Measurements from ENCODE around the gene CEP68.
"Not testable (repeated sequence)": the region's sequence is repeated elsewhere in the genome, so short reads cannot be mapped to it uniquely, and the experiment has no call there.

Gene CEP68

DNA sequence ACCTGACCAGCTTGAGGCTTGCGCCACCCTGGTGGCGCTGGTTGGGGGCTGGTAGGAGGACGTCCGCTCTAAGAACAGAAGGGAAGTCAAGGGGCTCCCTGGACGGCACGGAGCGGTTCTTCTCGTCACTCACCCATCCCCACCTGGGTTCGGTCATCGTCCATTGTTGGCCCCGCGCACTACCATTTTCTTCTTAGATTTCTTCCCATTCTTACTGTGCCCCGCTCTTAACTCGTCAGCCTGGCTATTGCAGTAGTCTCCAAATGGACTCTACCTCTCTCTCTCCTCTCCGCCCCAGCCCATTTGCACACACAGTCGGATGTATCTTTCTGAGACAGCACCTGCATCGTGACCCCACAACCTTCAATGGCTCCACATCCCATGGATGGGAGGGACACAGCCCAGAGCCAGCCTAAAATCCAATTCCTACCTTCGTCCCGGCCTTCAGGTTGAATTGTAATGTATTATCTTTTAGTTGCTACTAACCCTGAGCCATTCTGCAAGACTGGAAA, 74.5 kb downstream of the CEP68 start:
- DNase-seq (ENCODE audit: low read depth): no peak

GRCh38 chr2:65132930-65133329, 76.7 kb downstream of the CEP68 start:
- not testable (repeated sequence) for DNase-seq (ENCODE audit: low read depth)

GRCh38 chr2:65133626-65134025, 77.4 kb downstream of the CEP68 start:
- DNase-seq (ENCODE audit: low read depth): no peak

- no peak for DNase-seq (ENCODE audit: low read depth)
Measured at GRCh38 chr2:65134158-65134557, 77.9 kb downstream of the CEP68 start.

DNA sequence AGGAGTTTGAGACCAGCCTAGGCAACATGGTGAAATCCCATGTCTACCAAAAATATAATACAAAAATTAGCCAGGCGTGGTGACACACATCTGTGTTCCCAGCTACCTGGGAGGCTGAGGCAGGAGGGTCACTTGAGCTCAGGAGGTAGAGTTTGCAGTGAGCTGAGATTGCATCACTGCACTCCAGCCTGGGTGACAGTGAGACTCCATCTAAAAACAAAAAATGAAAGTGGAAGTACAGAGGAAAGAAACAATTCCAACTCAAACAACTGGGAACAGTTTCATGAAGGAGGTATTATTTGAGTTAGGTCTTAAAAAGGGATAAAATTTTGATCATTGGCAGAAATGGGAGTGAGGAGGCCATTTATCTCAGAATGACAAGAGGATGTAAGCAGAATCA, 80.0 kb downstream of the CEP68 start:
- DNase-seq (ENCODE audit: low read depth): no peak
